GM18873 (cell line): ENCODE measurements around the gene C15orf39.

Experiments used
- ATAC-seq: cut with Tn5 transposase; IDR thresholded peaks from one replicate; pipeline ENCODE4 v1.9.1; 2021; ENCODE audit warnings: mild to moderate bottlenecking, moderate library complexity, moderate number of reproducible peaks; ENCODE audit not compliant: unreplicated experiment, low FRiP score

The C15orf39 gene

GRCh38 chr15:75195122-75195765 lies 6.4 kb upstream of the C15orf39 start:
- no peak for ATAC-seq

GRCh38 chr15:75195766-75196241 lies 5.9 kb upstream of the C15orf39 start:
- ATAC-seq = no peak

GRCh38 chr15:75197062-75197630 lies 4.5 kb upstream of the C15orf39 start:
- ATAC-seq = no peak

GRCh38 chr15:75198560-75199356 lies 2.9 kb upstream of the C15orf39 start:
- no peak for ATAC-seq

- no peak for ATAC-seq
Observed at GRCh38 chr15:75199357-75199940, 2.2 kb upstream of the C15orf39 start.

- ATAC-seq = no peak
Observed at GRCh38 chr15:75200391-75200764, 1.3 kb upstream of the C15orf39 start.

- no peak for ATAC-seq
Observed at GRCh38 chr15:75200765-75201615, 692 bp upstream of the C15orf39 start.

- ATAC-seq = peak; percentile 36
Observed at GRCh38 chr15:75202251-75203016, 752 bp downstream of the C15orf39 start.

GRCh38 chr15:75203017-75203907 lies 1.6 kb downstream of the C15orf39 start:
- ATAC-seq = no peak

GRCh38 chr15:75203908-75204263 lies 2.2 kb downstream of the C15orf39 start:
- no peak for ATAC-seq

GRCh38 chr15:75204340-75205063 lies 2.8 kb downstream of the C15orf39 start:
- ATAC-seq = no peak

- no peak for ATAC-seq
Observed at GRCh38 chr15:75205064-75205395, 3.3 kb downstream of the C15orf39 start.

- no peak for ATAC-seq
Observed at GRCh38 chr15:75206006-75206405, 4.3 kb downstream of the C15orf39 start.

GRCh38 chr15:75206803-75207617 lies 5.3 kb downstream of the C15orf39 start:
- ATAC-seq = no peak

- ATAC-seq = no peak
Observed at GRCh38 chr15:75207618-75208500, 6.2 kb downstream of the C15orf39 start.

- ATAC-seq = no peak
Observed at GRCh38 chr15:75208501-75209288, 7.0 kb downstream of the C15orf39 start.
